Measurements from ENCODE around the gene GFI1. TPM values are rescaled to one million over a fixed set of nuclear protein-coding genes. Genes with fewer than 3 reads are reported as not detected.

GFI1 gene
- total RNA-seq, 1 experiment from 2014 or later, result 3.2 TPM

- Histone ChIP-seq H3K36me3 (no peaks in the 10 kb centered on the region), H3K27ac (no peak overlapping the region), H3K4me1 (no peaks in the 10 kb centered on the region), H3K9me3 (replicated peaks) (no peaks in the 10 kb centered on the region), H3K27me3 (no peaks in the 10 kb centered on the region), H3K4me3 (no peak overlapping the region)
- DNase-seq, result no peak
These were observed 4.6 kb downstream of the GFI1 start for GRCh38 chr1:92481971-92482664.

- Histone ChIP-seq H3K9me3 (replicated peaks) (no peaks in the 10 kb centered on the region), H3K4me1 (no peaks in the 10 kb centered on the region), H3K36me3 (no peaks in the 10 kb centered on the region), H3K27ac (no peak overlapping the region), H3K27me3 (no peaks in the 10 kb centered on the region), H3K4me3 (no peak overlapping the region)
- no peak for DNase-seq
These were observed 5.2 kb downstream of the GFI1 start for GRCh38 chr1:92481599-92481925.

GRCh38 chr1:92480813-92481598, 5.7 kb downstream of the GFI1 start:
- no peak for DNase-seq

DNA sequence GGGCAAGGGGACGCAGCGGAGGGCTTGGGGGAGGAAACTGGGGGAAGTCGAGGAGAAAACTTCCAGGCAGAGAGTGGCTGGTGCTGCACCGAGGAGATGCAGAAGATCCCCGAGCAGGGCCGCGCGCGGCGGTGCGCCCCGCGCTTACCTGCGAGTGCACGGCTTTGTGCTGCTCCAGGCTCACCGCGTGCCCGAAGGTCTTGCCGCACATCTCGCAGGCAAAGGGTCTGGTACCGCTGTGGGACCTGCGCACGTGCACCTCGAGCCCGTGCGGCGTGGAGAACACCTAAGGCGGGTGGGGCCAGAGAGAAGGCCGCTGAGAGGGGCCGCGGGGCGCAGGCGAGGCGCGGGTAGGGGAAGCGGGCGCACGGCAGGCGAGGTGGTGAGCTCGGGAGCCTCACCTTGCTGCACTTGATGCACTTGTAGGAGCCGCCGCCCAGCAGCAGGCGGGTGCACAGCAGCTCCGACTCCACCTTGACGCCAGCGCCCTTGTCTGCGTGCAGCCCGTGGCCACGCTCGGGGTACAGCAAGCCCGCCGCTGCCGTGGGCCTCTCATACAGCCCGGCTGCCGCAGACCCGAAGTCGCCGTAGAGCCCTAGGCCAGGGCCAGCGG, 6.4 kb downstream of the GFI1 start:
- H3K27ac ChIP-seq, result no peak overlapping the region
- H3K4me3 ChIP-seq, result no peak overlapping the region
- no peaks in the 10 kb centered on the region for H3K4me1 ChIP-seq
- H3K27me3 ChIP-seq, result no peaks in the 10 kb centered on the region
- H3K9me3 ChIP-seq (replicated peaks), result no peaks in the 10 kb centered on the region
- no peak for DNase-seq
- no peaks in the 10 kb centered on the region for H3K36me3 ChIP-seq

More at GRCh38 chr1:92480813-92481598, 5.7 kb downstream of the GFI1 start:
- H3K4me3 ChIP-seq, result no peak overlapping the region
- no peaks in the 10 kb centered on the region for H3K9me3 ChIP-seq (replicated peaks)
- H3K27me3 ChIP-seq, result no peaks in the 10 kb centered on the region
- no peak overlapping the region for H3K27ac ChIP-seq
- no peaks in the 10 kb centered on the region for H3K36me3 ChIP-seq
- H3K4me1 ChIP-seq, result no peaks in the 10 kb centered on the region

DNA sequence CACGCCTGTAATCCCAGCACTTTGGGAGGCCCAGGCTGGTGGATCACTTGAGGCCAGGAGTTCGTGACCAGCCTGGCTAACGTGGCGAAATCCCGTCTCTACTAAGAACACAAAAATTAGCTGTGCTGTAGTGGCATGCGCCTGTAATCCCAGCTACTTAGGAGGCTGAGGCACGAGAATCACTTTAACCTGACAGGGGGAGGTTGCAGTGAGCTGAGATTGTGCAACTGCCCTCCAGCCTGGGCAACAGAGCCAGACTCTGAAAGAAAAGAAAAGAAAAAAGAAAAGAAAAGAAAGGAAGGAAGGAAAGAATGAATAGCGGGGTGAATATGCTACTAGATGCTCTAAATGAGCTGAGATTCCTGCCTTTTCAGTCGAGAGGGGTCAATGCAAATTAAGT, 7.1 kb downstream of the GFI1 start:
- Histone ChIP-seq H3K4me1 (no peaks in the 10 kb centered on the region), H3K27me3 (no peaks in the 10 kb centered on the region), H3K4me3 (no peak overlapping the region), H3K27ac (no peak overlapping the region), H3K36me3 (no peaks in the 10 kb centered on the region), H3K9me3 (replicated peaks) (no peaks in the 10 kb centered on the region)
- DNase-seq, result no peak

- DNase-seq, result no peak
- H3K4me1 ChIP-seq, result no peaks in the 10 kb centered on the region
These were observed 8.3 kb downstream of the GFI1 start for GRCh38 chr1:92478393-92478792.

DNA sequence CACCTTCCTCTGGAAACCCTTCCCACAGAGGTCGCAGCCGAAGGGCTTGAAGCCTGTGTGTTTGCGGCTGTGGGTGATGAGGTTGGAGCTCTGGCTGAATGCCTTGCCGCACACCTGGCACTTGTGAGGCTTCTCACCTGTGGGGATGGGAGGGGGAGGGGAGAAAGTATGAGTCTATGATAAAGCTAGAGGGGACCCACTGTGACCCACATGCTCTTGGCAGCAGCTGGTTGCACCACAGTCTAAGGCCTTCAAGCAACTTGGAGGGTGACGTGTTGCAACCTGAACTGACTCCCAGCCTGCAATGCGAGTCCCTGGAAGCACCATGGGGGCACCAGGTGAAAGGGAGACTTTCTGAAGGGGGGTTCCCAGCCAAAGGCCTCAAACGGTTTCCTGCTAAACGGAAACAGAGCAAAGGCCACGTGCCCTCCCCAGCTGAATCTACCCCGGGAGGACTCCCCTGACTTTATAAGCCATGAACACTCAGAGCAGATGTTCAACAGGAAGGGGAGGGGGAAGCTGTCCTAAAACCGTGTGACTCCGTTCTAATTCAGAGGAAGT, 10.6 kb downstream of the GFI1 start:
- Histone ChIP-seq H3K27ac (no peak overlapping the region), H3K27me3 (no peaks in the 10 kb centered on the region), H3K4me1 (no peaks in the 10 kb centered on the region), H3K36me3 (no peaks in the 10 kb centered on the region), H3K4me3 (no peak overlapping the region), H3K9me3 (replicated peaks) (no peaks in the 10 kb centered on the region)
- DNase-seq, result no peak

More at GRCh38 chr1:92478393-92478792, 8.3 kb downstream of the GFI1 start:
- H3K36me3 ChIP-seq, result no peaks in the 10 kb centered on the region
- H3K27me3 ChIP-seq, result no peaks in the 10 kb centered on the region
- no peak overlapping the region for H3K27ac ChIP-seq
- no peak overlapping the region for H3K4me3 ChIP-seq
- no peaks in the 10 kb centered on the region for H3K9me3 ChIP-seq (replicated peaks)

DNA sequence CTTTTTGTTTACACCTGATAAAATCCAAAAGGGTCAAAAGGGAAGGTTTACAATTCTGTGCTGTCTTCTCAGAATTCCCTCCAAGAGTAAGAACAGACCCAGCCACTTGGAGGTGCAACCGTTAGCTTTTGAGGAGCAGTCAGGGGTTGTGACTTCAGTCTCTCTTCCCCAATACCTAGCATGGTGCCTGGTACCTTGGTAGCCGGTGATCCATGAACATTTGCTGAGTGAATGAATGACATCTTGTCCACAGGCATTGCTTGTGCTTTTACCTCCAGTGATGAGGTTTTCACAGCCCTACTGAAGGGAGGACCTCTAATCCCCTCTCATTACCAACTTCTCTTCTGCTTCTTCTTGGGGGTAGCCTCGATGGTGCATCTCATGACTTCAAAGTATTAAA, 11.7 kb downstream of the GFI1 start:
- H3K36me3 ChIP-seq, result no peaks in the 10 kb centered on the region
- no peaks in the 10 kb centered on the region for H3K9me3 ChIP-seq (replicated peaks)
- DNase-seq, result no peak
- H3K27ac ChIP-seq, result no peak overlapping the region
- H3K4me3 ChIP-seq, result no peak overlapping the region
- no peaks in the 10 kb centered on the region for H3K27me3 ChIP-seq
- no peaks in the 10 kb centered on the region for H3K4me1 ChIP-seq

- no peak for DNase-seq
- no peak overlapping the region for H3K27ac ChIP-seq
- H3K9me3 ChIP-seq (replicated peaks), result no peaks in the 10 kb centered on the region
- H3K27me3 ChIP-seq, result no peaks in the 10 kb centered on the region
- no peaks in the 10 kb centered on the region for H3K36me3 ChIP-seq
- no peaks in the 10 kb centered on the region for H3K4me1 ChIP-seq
- no peak overlapping the region for H3K4me3 ChIP-seq
These were observed 12.8 kb downstream of the GFI1 start for GRCh38 chr1:92473781-92474495.

DNA sequence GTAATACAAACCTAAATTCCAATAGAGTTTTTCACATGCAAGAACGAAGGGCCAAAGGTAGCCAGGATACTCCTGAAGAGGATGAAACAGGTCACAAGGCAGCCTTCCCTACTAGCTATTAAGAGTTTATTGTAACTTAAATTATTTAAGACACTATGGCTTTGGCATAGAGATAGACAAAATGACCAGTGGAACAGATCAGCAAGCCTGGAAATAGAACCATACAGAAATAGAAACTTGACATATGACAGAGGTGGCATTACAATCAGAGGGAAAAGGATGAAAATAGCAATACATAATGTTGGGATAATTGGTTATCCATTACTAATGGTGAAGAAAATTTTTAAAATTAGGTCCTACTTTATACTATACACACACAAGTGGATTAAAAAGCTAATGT, 16.5 kb downstream of the GFI1 start:
- no peak overlapping the region for H3K4me3 ChIP-seq
- H3K36me3 ChIP-seq, result no peaks in the 10 kb centered on the region
- H3K9me3 ChIP-seq (replicated peaks), result no peaks in the 10 kb centered on the region
- no peaks in the 10 kb centered on the region for H3K27me3 ChIP-seq
- H3K27ac ChIP-seq, result no peak overlapping the region
- no peaks in the 10 kb centered on the region for H3K4me1 ChIP-seq
- no peak for DNase-seq

- Histone ChIP-seq H3K36me3 (no peaks in the 10 kb centered on the region), H3K4me3 (no peak overlapping the region), H3K9me3 (replicated peaks) (no peaks in the 10 kb centered on the region), H3K4me1 (no peaks in the 10 kb centered on the region), H3K27me3 (no peaks in the 10 kb centered on the region), H3K27ac (no peak overlapping the region)
- no peak for DNase-seq
These were observed 19.9 kb downstream of the GFI1 start for GRCh38 chr1:92466683-92467352.

GRCh38 chr1:92465256-92465647, 21.5 kb downstream of the GFI1 start:
- no peak for DNase-seq
- Histone ChIP-seq H3K4me3 (no peak overlapping the region), H3K27ac (no peak overlapping the region), H3K27me3 (no peaks in the 10 kb centered on the region), H3K36me3 (no peaks in the 10 kb centered on the region), H3K4me1 (no peaks in the 10 kb centered on the region), H3K9me3 (replicated peaks) (no peaks in the 10 kb centered on the region)

GRCh38 chr1:92464588-92465255, 22.0 kb downstream of the GFI1 start:
- H3K27me3 ChIP-seq, result no peaks in the 10 kb centered on the region
- no peak overlapping the region for H3K27ac ChIP-seq
- no peaks in the 10 kb centered on the region for H3K36me3 ChIP-seq
- no peaks in the 10 kb centered on the region for H3K4me1 ChIP-seq
- DNase-seq, result no peak
- no peaks in the 10 kb centered on the region for H3K9me3 ChIP-seq (replicated peaks)
- no peak overlapping the region for H3K4me3 ChIP-seq
